MM.1S (cell line): Measurements from ENCODE around the gene ARL17B.
"Not testable (repeated sequence)": the region's sequence is repeated elsewhere in the genome, so short reads cannot be mapped to it uniquely, and the experiment has no call there.

Experiments
- CTCF ChIP-seq: fragments of 300-600 bp; sonication (generic); IDR thresholded peaks from 2 replicates; pipeline ENCODE4 v1.5.1; 2016; ENCODE audit warnings: antibody characterized with exemption, low read length, mixed read lengths
- EZH2 ChIP-seq: fragments of 300-600 bp; sonication (generic); optimal IDR thresholded peaks from 2 replicates; pipeline ENCODE3; 2017; ENCODE audit warnings: low read depth, mild to moderate bottlenecking, antibody characterized with exemption, low read length, mixed read lengths
- EZH2phosphoT487 ChIP-seq: fragments of 300-600 bp; sonication (generic); IDR thresholded peaks from 2 replicates; pipeline ENCODE4 v1.6.1; 2018; ENCODE audit warnings: antibody characterized with exemption, low read length

- not testable (repeated sequence) for TF ChIP-seq CTCF, EZH2phosphoT487, EZH2
Measured at GRCh38 chr17:46348345-46348744, 13.2 kb downstream of the ARL17B start.
